SJSA1 (cell line): ENCODE measurements around the gene FAM98C. TPM values are rescaled to one million over a fixed set of nuclear protein-coding genes. Genes with fewer than 3 reads are reported as not detected.

Experiments
- DNase-seq, 2 experiments: peaks; one replicate each; pipeline ENCODE4 v3.0.0-alpha.2; 2015 to 2020; ENCODE audit warnings: low spot score in 2 of 2, low read depth in 1 of 2
- H3K27ac ChIP-seq: fragments of 250-450 bp; sonication (Bioruptor Pico); 2 replicates; pipeline ENCODE4 v1.5.1; 2020; ENCODE audit warnings: mild to moderate bottlenecking, moderate library complexity
- H3K27me3 ChIP-seq: fragments of 250-450 bp; sonication (Bioruptor Pico); replicated peaks from 2 replicates; pipeline ENCODE4 v1.5.1; 2020; ENCODE audit warnings: mild to moderate bottlenecking, moderate library complexity
- H3K36me3 ChIP-seq: fragments of 250-450 bp; sonication (Bioruptor Pico); 2 replicates; pipeline ENCODE4 v1.5.1; 2020; ENCODE audit warnings: mild to moderate bottlenecking
- H3K4me1 ChIP-seq: fragments of 250-450 bp; sonication (Bioruptor Pico); replicated peaks from 2 replicates; pipeline ENCODE4 v1.6.1; 2021; ENCODE audit warnings: mild to moderate bottlenecking
- H3K4me3 ChIP-seq: fragments of 250-450 bp; sonication (Bioruptor Pico); 2 replicates; pipeline ENCODE4 v1.5.1; 2020; ENCODE audit warnings: mild to moderate bottlenecking
- H3K9me3 ChIP-seq: fragments of 250-450 bp; sonication (Bioruptor Pico); replicated peaks from 2 replicates; pipeline ENCODE4 v1.5.1; 2020; ENCODE audit warnings: mild to moderate bottlenecking
- total RNA-seq: library from RNA; depleted of rRNA; stranded (reverse); fragments of >200 nt; shearing (Covaris generic); gene quantifications from 2 replicates; pipeline ENCODE4 v1.2.3, GENCODE V29; 2014

The FAM98C gene
- total RNA-seq, 1 experiment from 2014 or later: 22.9 TPM

- Histone ChIP-seq H3K4me3 (no peak overlapping the region), H3K36me3 (peaks cover 67% of the 10 kb centered on the region), H3K27ac (no peak overlapping the region), H3K4me1 (peaks cover 16% of the 10 kb centered on the region), H3K9me3 (no peaks in the 10 kb centered on the region; the same call in 1 of the 2 replicates), H3K27me3 (no peaks in the 10 kb centered on the region)
- DNase-seq: no peak
Measured at GRCh38 chr19:38385057-38385803, 17.7 kb upstream of the FAM98C start.

- H3K36me3 ChIP-seq: peaks cover 63% of the 10 kb centered on the region
- no peak for DNase-seq
- no peaks in the 10 kb centered on the region; the same call in 1 of the 2 replicates for H3K9me3 ChIP-seq
- no peak overlapping the region for H3K27ac ChIP-seq
- peaks cover 16% of the 10 kb centered on the region for H3K4me1 ChIP-seq
- no peak overlapping the region for H3K4me3 ChIP-seq
- no peaks in the 10 kb centered on the region for H3K27me3 ChIP-seq
Measured at GRCh38 chr19:38385804-38386257, 17.1 kb upstream of the FAM98C start.

GRCh38 chr19:38386300-38386970 lies 16.5 kb upstream of the FAM98C start:
- DNase-seq: no peak
- Histone ChIP-seq H3K4me1 (peaks cover 16% of the 10 kb centered on the region), H3K27me3 (no peaks in the 10 kb centered on the region), H3K27ac (no peak overlapping the region), H3K9me3 (no peaks in the 10 kb centered on the region; the same call in 1 of the 2 replicates), H3K36me3 (peaks cover 57% of the 10 kb centered on the region), H3K4me3 (no peak overlapping the region)

GRCh38 chr19:38386971-38387549 lies 15.8 kb upstream of the FAM98C start:
- Histone ChIP-seq H3K27me3 (no peaks in the 10 kb centered on the region), H3K4me1 (peaks cover 16% of the 10 kb centered on the region), H3K27ac (no peak overlapping the region), H3K9me3 (no peaks in the 10 kb centered on the region; the same call in 1 of the 2 replicates), H3K36me3 (peaks cover 53% of the 10 kb centered on the region), H3K4me3 (peak overlapping the region; percentile 51)
- DNase-seq: no peak

- peaks cover 17% of the 10 kb centered on the region for H3K4me1 ChIP-seq
- H3K9me3 ChIP-seq: no peaks in the 10 kb centered on the region; the same call in 1 of the 2 replicates
- DNase-seq: peak; percentile 83 to 92
- peaks cover 51% of the 10 kb centered on the region for H3K36me3 ChIP-seq
- peak within 1 kb of the TSS; percentile 51 for H3K4me3 ChIP-seq
- H3K27ac ChIP-seq: peak within 1 kb of the TSS; percentile 59
- H3K27me3 ChIP-seq: no peaks in the 10 kb centered on the region
Measured at GRCh38 chr19:38387550-38388348, 15.1 kb upstream of the FAM98C start, which contains the start of gene GGN. GGN (minus strand) TSS chr19:38388034; CDS start chr19:38387261, 773 bp downstream.

GRCh38 chr19:38388349-38389100 lies 14.4 kb upstream of the FAM98C start, which contains the start of gene SPRED3:
SPRED3 (plus strand) TSS chr19:38388697; CDS start chr19:38390303, 1,606 bp downstream.
- Histone ChIP-seq H3K27ac (peak within 1 kb of the TSS; percentile 59), H3K4me3 (peak within 1 kb of the TSS; percentile 51), H3K4me1 (peaks cover 19% of the 10 kb centered on the region), H3K9me3 (no peaks in the 10 kb centered on the region; the same call in 1 of the 2 replicates), H3K36me3 (peaks cover 46% of the 10 kb centered on the region), H3K27me3 (no peaks in the 10 kb centered on the region)
- DNase-seq: no peak

- peak; percentile 60 to 80 for DNase-seq
- no peaks in the 10 kb centered on the region for H3K27me3 ChIP-seq
- H3K27ac ChIP-seq: peak overlapping the region; percentile 59
- peaks cover 43% of the 10 kb centered on the region for H3K36me3 ChIP-seq
- H3K9me3 ChIP-seq: no peaks in the 10 kb centered on the region; the same call in 1 of the 2 replicates
- H3K4me1 ChIP-seq: peaks cover 19% of the 10 kb centered on the region
- H3K4me3 ChIP-seq: peak overlapping the region; percentile 51
Measured at GRCh38 chr19:38389101-38389925, 13.6 kb upstream of the FAM98C start.

GRCh38 chr19:38389957-38390924 lies 12.7 kb upstream of the FAM98C start:
- Histone ChIP-seq H3K27me3 (no peaks in the 10 kb centered on the region), H3K27ac (peak overlapping the region; percentile 59; the same call in 1 of the 2 replicates), H3K4me3 (no peak overlapping the region), H3K9me3 (no peaks in the 10 kb centered on the region; the same call in 1 of the 2 replicates), H3K4me1 (peaks cover 19% of the 10 kb centered on the region), H3K36me3 (peaks cover 42% of the 10 kb centered on the region)
- DNase-seq: no peak

GRCh38 chr19:38391911-38392464 lies 10.9 kb upstream of the FAM98C start:
- H3K36me3 ChIP-seq: peaks cover 28% of the 10 kb centered on the region
- no peaks in the 10 kb centered on the region for H3K9me3 ChIP-seq
- no peak overlapping the region for H3K4me3 ChIP-seq
- H3K4me1 ChIP-seq: peaks cover 19% of the 10 kb centered on the region
- no peak overlapping the region for H3K27ac ChIP-seq
- DNase-seq: no peak
- H3K27me3 ChIP-seq: no peaks in the 10 kb centered on the region

GRCh38 chr19:38392707-38393308 lies 10.1 kb upstream of the FAM98C start:
- Histone ChIP-seq H3K27me3 (no peaks in the 10 kb centered on the region), H3K27ac (no peak overlapping the region), H3K4me1 (peaks cover 19% of the 10 kb centered on the region), H3K4me3 (no peak overlapping the region), H3K9me3 (no peaks in the 10 kb centered on the region), H3K36me3 (peaks cover 28% of the 10 kb centered on the region)
- DNase-seq: no peak
